Adrenal gland (tissue), 12 donors: Measurements from ENCODE around the gene RTN4. TPM values are rescaled to one million over a fixed set of nuclear protein-coding genes. Genes with fewer than 3 reads are reported as not detected.

ENCODE experiments used
- DNase-seq, 7 donors: peaks; one replicate each; pipeline ENCODE4 v3.0.0-alpha.2; 2019 to 2020
- H3K27ac ChIP-seq, 5 donors: fragments of 200-600 bp; sonication (generic) in 4 of 5; 1 replicate in 3 of 5; 2 replicates in 2 of 5; pipeline versions ENCODE4 v1.5.1 to v1.8.0; 2016 to 2020; ENCODE audit warnings: mild to moderate bottlenecking in 1 of 5
- H3K27me3 ChIP-seq: fragments of 200-600 bp; 2 replicates; pipeline ENCODE4 v1.8.0; 2021
- H3K36me3 ChIP-seq, 2 donors: fragments of 200-600 bp; replicated peaks in 1 of 2; 1 replicate in 1 of 2; 2 replicates in 1 of 2; pipeline versions ENCODE4 v1.5.1 to v1.8.0; 2018 to 2022
- H3K4me1 ChIP-seq, 2 donors: fragments of 200-600 bp; replicated peaks in 1 of 2; 1 replicate in 1 of 2; 2 replicates in 1 of 2; pipeline versions ENCODE4 v1.5.1 to v1.8.0; 2018 to 2021
- H3K4me3 ChIP-seq, 4 donors: fragments of 200-600 bp; sonication (generic) in 3 of 4; one replicate each; pipeline ENCODE4 v1.5.1; 2016 to 2018
- H3K9me3 ChIP-seq, 3 donors: fragments of 200-600 bp; sonication (generic) in 1 of 3; replicated peaks in 1 of 3; 1 replicate in 2 of 3; 2 replicates in 1 of 3; pipeline versions ENCODE4 v1.5.1 to v1.8.0; 2016 to 2021
- POLR2A ChIP-seq, 2 donors: fragments of 450-650 bp; IDR thresholded peaks; one replicate each; pipeline ENCODE4 v1.6.1; 2017; ENCODE audit warnings: antibody characterized with exemption in 2 of 2, mild to moderate bottlenecking in 2 of 2, moderate library complexity in 1 of 2
- WGBS, 4 donors: extraction: QIAGEN DNeasy Blood & Tissue Kit in 2 of 4; methylation state at CpG; one replicate each; pipeline versions ENCODE4 v1.1.5 to v1.1.7; 2013 to 2017; 5-methylcytosine and 5-hydroxymethylcytosine counted together
- intact Hi-C, 2 donors: fragments of 100-400 bp; cut with DNase I; formaldehyde crosslinking; loops; one replicate each; pipeline versions ENCODE4 v1.14.1 to v1.15.0; 2022 to 2023
- polyA plus RNA-seq, 3 donors: library from polyadenylated mRNA; stranded (reverse); fragments of 200-250 nt in 2 of 3; fragments of 350-450 nt in 1 of 3; fragmentation: Illumina TruSeq in 1 of 3; extraction: RNeasy Lipid Tissue Mini Kit (QIAGEN cat#74804) in 1 of 3; gene quantifications; one replicate each; pipeline ENCODE4 v1.2.3, GENCODE V29; 2013 to 2014
- total RNA-seq, 9 donors: library from RNA; depleted of rRNA in 4 of 9; stranded (reverse); fragments of >200 nt in 4 of 9; fragments of 120-200 nt in 1 of 9; fragmentation: NEBNext Ultra II Directional in 1 of 9; extraction: Animal tissue kit (Norgen Biotek cat#: 25700) in 1 of 9; gene quantifications; one replicate each; pipeline versions ENCODE4 v1.1.0 to v1.2.4, GENCODE V29; 2013 to 2023
- TF ChIP-seq, protein P1 (sequence below), 6 experiments: fragments of 450-650 bp in 4 of 6; fragments of 200-600 bp in 2 of 6; sonication (generic) in 1 of 6; IDR thresholded peaks; 1 replicate in 5 of 6; 2 replicates in 1 of 6; pipeline versions ENCODE4 v1.5.1 to v1.8.0; 2016 to 2021; ENCODE audit warnings: antibody characterized with exemption in 6 of 6, mild to moderate bottlenecking in 2 of 6, moderate library complexity in 1 of 6
- donor health status: healthy with polysubstance abuse.
- donor health status: Bipolar disorder and iron deficiency.
- donor health status: DM: yes; HTN: yes; CAD: no.
- donor health status: DM: no; HTN: no; CAD: no.
- donor health status: DM: no; HTN: no; CAD: no.
- donor health status: DM: yes; HTN: yes; CAD: no.

RTN4 gene
- total and polyA plus RNA-seq, 12 donors = 114 to 694 (median 444) TPM

DNA sequence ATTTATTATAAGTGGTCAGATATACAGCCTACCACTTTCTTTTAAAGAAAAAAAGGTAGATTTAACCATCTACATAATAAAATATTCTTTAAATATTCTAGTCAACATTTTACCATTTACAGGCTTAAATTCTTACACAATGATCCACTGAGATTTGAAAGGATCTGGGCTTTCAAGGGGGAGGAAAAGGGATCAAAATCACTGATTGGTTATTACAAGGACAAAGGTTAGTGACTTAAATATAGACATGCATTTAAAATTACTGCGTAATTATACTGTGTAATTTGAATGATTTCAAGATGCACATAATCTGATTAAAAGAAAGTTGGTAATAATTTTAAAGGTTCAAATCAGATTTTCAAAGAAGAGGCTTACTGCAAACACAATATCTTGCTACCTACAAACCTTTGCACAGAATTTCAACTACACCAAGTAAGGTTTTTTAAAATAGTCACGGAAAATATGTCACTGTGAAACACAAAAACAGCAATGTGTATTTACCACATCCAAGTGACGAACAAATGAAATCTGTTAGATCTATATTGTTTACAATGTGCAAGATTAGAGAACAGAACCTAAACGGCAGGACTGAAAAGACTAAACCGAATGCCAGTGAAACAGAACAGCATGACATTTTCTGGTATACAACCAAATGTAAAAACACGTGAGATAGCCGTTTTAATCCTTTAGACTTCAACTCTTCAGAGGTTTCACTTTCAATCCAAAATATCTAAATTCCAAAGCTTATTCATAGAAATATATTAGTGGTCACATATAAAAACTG lies 40.8 kb downstream of the RTN4 start:
- 9 to 13% (median 11%) methylated on average over 7 of the region's 7 CpGs for WGBS, 4 donors

DNA sequence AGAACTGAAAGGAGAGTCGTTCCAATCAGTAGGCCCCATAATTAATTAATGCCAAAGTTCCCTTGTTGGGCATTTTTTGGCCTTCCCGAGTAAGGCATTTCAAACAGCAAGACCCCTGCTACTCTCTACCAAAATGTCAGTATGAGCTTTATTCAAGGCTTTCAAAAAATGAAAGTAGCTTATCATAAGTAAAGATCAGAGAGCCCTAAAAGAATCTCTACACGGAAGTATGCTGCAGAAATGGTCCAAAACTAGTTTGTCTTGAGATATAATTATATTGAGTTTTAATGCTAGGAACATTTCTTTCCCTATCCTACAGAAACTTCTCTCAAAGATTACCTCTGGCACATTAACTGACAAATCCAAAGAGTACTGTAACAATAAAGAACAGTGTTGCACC lies 43.9 kb downstream of the RTN4 start:
- Histone ChIP-seq H3K9me3 (no peaks in the 10 kb centered on the region), H3K27ac (no peak overlapping the region), H3K4me3 (no peak overlapping the region), H3K27me3 (no peaks in the 10 kb centered on the region), H3K36me3 (no peaks in the 10 kb centered on the region), H3K4me1 (peaks cover 22 to 56% of the 10 kb centered on the region in 2 donors)
- no peak for DNase-seq
- TF ChIP-seq, protein P1, sequence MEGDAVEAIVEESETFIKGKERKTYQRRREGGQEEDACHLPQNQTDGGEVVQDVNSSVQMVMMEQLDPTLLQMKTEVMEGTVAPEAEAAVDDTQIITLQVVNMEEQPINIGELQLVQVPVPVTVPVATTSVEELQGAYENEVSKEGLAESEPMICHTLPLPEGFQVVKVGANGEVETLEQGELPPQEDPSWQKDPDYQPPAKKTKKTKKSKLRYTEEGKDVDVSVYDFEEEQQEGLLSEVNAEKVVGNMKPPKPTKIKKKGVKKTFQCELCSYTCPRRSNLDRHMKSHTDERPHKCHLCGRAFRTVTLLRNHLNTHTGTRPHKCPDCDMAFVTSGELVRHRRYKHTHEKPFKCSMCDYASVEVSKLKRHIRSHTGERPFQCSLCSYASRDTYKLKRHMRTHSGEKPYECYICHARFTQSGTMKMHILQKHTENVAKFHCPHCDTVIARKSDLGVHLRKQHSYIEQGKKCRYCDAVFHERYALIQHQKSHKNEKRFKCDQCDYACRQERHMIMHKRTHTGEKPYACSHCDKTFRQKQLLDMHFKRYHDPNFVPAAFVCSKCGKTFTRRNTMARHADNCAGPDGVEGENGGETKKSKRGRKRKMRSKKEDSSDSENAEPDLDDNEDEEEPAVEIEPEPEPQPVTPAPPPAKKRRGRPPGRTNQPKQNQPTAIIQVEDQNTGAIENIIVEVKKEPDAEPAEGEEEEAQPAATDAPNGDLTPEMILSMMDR (IDR thresholded peaks at IDR 0.05) = no peak
- no peak for TF ChIP-seq POLR2A (IDR thresholded peaks at IDR 0.05)
- intact Hi-C loops = no loop called here
- WGBS, 4 donors = 34 to 47% (median 41%) methylated on average over 3 of the region's 3 CpGs

More for the DNA sequence above, 40.8 kb downstream of the RTN4 start:
- intact Hi-C loops = loop anchor here in 1 of 2 donors (10.0 kb wide), 1 partner anchor 155 kb away; no protein-coding TSS in a partner anchor
- Histone ChIP-seq H3K4me3 (peak overlapping the region in 2 of 4 donors; percentile 32 to 47), H3K4me1 (peaks cover 47 to 86% of the 10 kb centered on the region in 2 donors), H3K9me3 (no peaks in the 10 kb centered on the region), H3K27me3 (no peaks in the 10 kb centered on the region), H3K36me3 (no peaks in the 10 kb centered on the region), H3K27ac (peak overlapping the region in 4 of 5 donors; percentile 4 to 57 (median 27))
- DNase-seq = no peak
- TF ChIP-seq POLR2A (IDR thresholded peaks at IDR 0.05) = no peak

DNA sequence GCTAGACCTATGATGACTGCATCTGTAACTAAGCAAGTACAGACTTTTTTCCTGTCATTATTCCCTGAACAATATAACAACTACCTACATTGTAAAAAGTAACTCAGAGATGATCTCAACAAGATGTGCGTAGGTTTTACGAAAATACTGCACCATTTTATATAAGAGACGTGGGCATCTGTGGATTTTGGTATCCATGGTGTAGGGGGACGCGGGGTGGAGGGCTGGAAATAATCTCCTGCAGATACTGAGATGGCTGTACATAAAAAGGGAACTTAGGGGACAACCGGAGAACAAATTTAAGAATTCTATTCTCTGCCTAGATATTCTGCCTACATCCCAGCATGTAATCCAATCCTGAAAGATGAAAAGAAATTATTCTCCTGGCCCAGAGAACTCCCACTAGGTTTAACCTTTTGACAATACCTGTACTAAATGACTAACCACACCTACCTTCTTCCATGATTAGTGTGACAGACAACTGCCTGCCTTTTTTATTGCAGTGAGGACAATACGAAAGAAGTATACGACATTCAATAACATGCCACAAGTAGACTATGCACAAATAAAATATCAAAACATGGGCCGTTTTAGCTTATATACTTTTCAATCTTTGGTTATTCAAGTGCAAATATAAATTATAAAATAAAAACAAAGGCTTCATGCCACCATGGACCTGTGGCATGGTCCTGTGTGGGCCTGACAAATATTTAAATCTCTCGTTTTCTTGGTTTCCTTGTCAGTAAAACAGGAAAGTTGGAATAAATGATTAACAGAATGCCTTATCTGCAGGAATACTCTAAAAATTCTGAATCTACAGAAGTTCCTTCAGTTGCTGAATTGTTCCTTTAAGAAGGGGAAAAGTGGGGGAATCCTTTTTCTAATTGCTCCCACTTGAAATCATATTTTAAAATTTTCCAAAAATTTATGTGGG lies 46.3 kb downstream of the RTN4 start:
- Histone ChIP-seq H3K27ac (no peak overlapping the region), H3K27me3 (no peaks in the 10 kb centered on the region), H3K4me1 (peaks cover 7 to 51% of the 10 kb centered on the region in 2 donors), H3K36me3 (no peaks in the 10 kb centered on the region), H3K9me3 (no peaks in the 10 kb centered on the region), H3K4me3 (no peak overlapping the region)
- DNase-seq = no peak
- TF ChIP-seq, protein P1 (IDR thresholded peaks at IDR 0.05) = no peak
- TF ChIP-seq POLR2A (IDR thresholded peaks at IDR 0.05) = no peak
- 94 to 96% (median 95%) methylated on average over 10 of the region's 10 CpGs for WGBS, 4 donors
- intact Hi-C loops = no loop called here

DNA sequence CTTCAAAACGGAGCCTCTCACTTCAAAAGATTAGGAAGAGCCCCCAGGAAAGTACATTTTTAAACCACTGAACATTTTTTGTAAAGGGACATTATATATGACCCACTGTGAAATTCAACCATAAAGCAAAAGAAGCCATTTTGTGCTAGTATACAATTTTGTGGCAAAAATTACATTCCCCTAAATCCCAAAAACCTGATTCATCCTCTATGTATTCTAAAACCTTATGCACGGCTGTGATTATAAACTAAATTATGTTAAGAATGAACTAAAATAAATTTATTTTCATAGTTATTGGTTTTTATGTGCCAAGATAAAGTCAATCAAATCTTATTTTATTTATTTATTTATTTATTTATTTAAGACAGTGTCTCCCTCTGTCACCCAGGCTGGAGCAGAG lies 48.5 kb downstream of the RTN4 start:
- intact Hi-C loops = no loop called here
- Histone ChIP-seq H3K27me3 (no peaks in the 10 kb centered on the region), H3K4me1 (peaks cover 13 to 53% of the 10 kb centered on the region in 2 donors), H3K9me3 (no peaks in the 10 kb centered on the region), H3K27ac (no peak overlapping the region), H3K36me3 (no peaks in the 10 kb centered on the region), H3K4me3 (no peak overlapping the region)
- DNase-seq = no peak
- no peak for TF ChIP-seq POLR2A (IDR thresholded peaks at IDR 0.05)
- TF ChIP-seq, protein P1 (IDR thresholded peaks at IDR 0.05) = no peak
- WGBS, 4 donors = 71 to 95% (median 83%) methylated on average over 2 of the region's 2 CpGs
